ENCODE results near the gene CCDC91. TPM values are rescaled to one million over a fixed set of nuclear protein-coding genes. Genes with fewer than 3 reads are reported as not detected.
A peak's percentile ranks its signal among the peaks of the same experiment; 100 is the strongest.

CCDC91 gene
- polyA plus RNA-seq, 3 donors from 2014 or later: 46.8 to 60.1 (median 54.3) TPM

GRCh38 chr12:28539691-28540323 lies 349.6 kb downstream of the CCDC91 start:
- H3K36me3 Mint-ChIP-seq: no peaks in the 10 kb centered on the region
- no peaks in the 10 kb centered on the region for H3K9me3 Mint-ChIP-seq
- peaks cover 0 to 4% (median 0%) of the 10 kb centered on the region in 3 donors for H3K27me3 Mint-ChIP-seq (ENCODE audit: low read depth in 3 of 3)
- DNase-seq: no peak
- H3K27ac Mint-ChIP-seq: no peak overlapping the region
- no peak overlapping the region for H3K4me3 Mint-ChIP-seq
- H3K4me1 Mint-ChIP-seq: peaks cover 20 to 28% of the 10 kb centered on the region in 2 donors

GRCh38 chr12:28540324-28540714 lies 350.1 kb downstream of the CCDC91 start:
- Mint-ChIP-seq H3K4me3 (no peak overlapping the region), H3K36me3 (no peaks in the 10 kb centered on the region), H3K9me3 (no peaks in the 10 kb centered on the region), H3K4me1 (peaks cover 20 to 28% of the 10 kb centered on the region in 2 donors), H3K27me3 (ENCODE audit: low read depth in 3 of 3) (peaks cover 0 to 4% (median 0%) of the 10 kb centered on the region in 3 donors), H3K27ac (no peak overlapping the region)
- no peak for DNase-seq

- H3K27ac Mint-ChIP-seq: peak overlapping the region; percentile 89 to 95 (median 94)
- H3K36me3 Mint-ChIP-seq: no peaks in the 10 kb centered on the region
- H3K27me3 Mint-ChIP-seq (ENCODE audit: low read depth in 3 of 3): peaks cover 0 to 4% (median 0%) of the 10 kb centered on the region in 3 donors
- peaks cover 20 to 28% of the 10 kb centered on the region in 2 donors for H3K4me1 Mint-ChIP-seq
- DNase-seq: peak; percentile 33 to 53 (median 48)
- no peaks in the 10 kb centered on the region for H3K9me3 Mint-ChIP-seq
- peak overlapping the region; percentile 79 to 86 (median 83) for H3K4me3 Mint-ChIP-seq
Observed at GRCh38 chr12:28543021-28543890, 353.0 kb downstream of the CCDC91 start.

GRCh38 chr12:28550757-28551704 lies 360.8 kb downstream of the CCDC91 start:
- Mint-ChIP-seq H3K9me3 (no peaks in the 10 kb centered on the region), H3K27ac (no peak overlapping the region), H3K36me3 (peaks cover 0 to 8% (median 0%) of the 10 kb centered on the region in 3 donors), H3K4me3 (no peak overlapping the region), H3K4me1 (no peaks in the 10 kb centered on the region), H3K27me3 (ENCODE audit: low read depth in 3 of 3) (peaks cover 0 to 2% (median 0%) of the 10 kb centered on the region in 3 donors)
- no peak for DNase-seq

- H3K9me3 Mint-ChIP-seq: no peaks in the 10 kb centered on the region
- no peaks in the 10 kb centered on the region for H3K4me1 Mint-ChIP-seq
- DNase-seq: no peak
- H3K36me3 Mint-ChIP-seq: peaks cover 0 to 8% (median 0%) of the 10 kb centered on the region in 3 donors
- H3K27me3 Mint-ChIP-seq (ENCODE audit: low read depth in 3 of 3): peaks cover 0 to 2% (median 0%) of the 10 kb centered on the region in 3 donors
- H3K27ac Mint-ChIP-seq: no peak overlapping the region
- no peak overlapping the region for H3K4me3 Mint-ChIP-seq
Observed at GRCh38 chr12:28552251-28552970, 362.2 kb downstream of the CCDC91 start.

GRCh38 chr12:28555748-28556147 lies 365.5 kb downstream of the CCDC91 start:
- peaks cover 11 to 20% (median 18%) of the 10 kb centered on the region in 3 donors for H3K36me3 Mint-ChIP-seq
- no peak overlapping the region for H3K27ac Mint-ChIP-seq
- H3K4me1 Mint-ChIP-seq: no peaks in the 10 kb centered on the region
- H3K4me3 Mint-ChIP-seq: no peak overlapping the region
- H3K27me3 Mint-ChIP-seq (ENCODE audit: low read depth in 3 of 3): peaks cover 0 to 2% (median 0%) of the 10 kb centered on the region in 3 donors
- DNase-seq: no peak
- H3K9me3 Mint-ChIP-seq: no peaks in the 10 kb centered on the region

- H3K4me1 Mint-ChIP-seq: no peaks in the 10 kb centered on the region
Observed at GRCh38 chr12:28558250-28558649, 368.0 kb downstream of the CCDC91 start.

GRCh38 chr12:28563286-28563685 lies 373.0 kb downstream of the CCDC91 start:
- DNase-seq: no peak

More at GRCh38 chr12:28558250-28558649, 368.0 kb downstream of the CCDC91 start:
- H3K27me3 Mint-ChIP-seq (ENCODE audit: low read depth in 3 of 3): peaks cover 0 to 2% (median 0%) of the 10 kb centered on the region in 3 donors
- H3K27ac Mint-ChIP-seq: no peak overlapping the region
- DNase-seq: no peak
- H3K36me3 Mint-ChIP-seq: peaks cover 11 to 18% (median 17%) of the 10 kb centered on the region in 3 donors
- H3K4me3 Mint-ChIP-seq: no peak overlapping the region
- H3K9me3 Mint-ChIP-seq: no peaks in the 10 kb centered on the region

GRCh38 chr12:28563936-28564335 lies 373.7 kb downstream of the CCDC91 start:
- Mint-ChIP-seq H3K9me3 (no peaks in the 10 kb centered on the region), H3K4me3 (no peak overlapping the region), H3K36me3 (peaks cover 16 to 30% (median 30%) of the 10 kb centered on the region in 3 donors), H3K27me3 (ENCODE audit: low read depth in 3 of 3) (no peaks in the 10 kb centered on the region), H3K4me1 (no peaks in the 10 kb centered on the region), H3K27ac (no peak overlapping the region)
- DNase-seq: no peak

More at GRCh38 chr12:28563286-28563685, 373.0 kb downstream of the CCDC91 start:
- Mint-ChIP-seq H3K27me3 (ENCODE audit: low read depth in 3 of 3) (no peaks in the 10 kb centered on the region), H3K36me3 (peaks cover 16 to 34% (median 31%) of the 10 kb centered on the region in 3 donors), H3K4me1 (no peaks in the 10 kb centered on the region), H3K4me3 (no peak overlapping the region), H3K9me3 (no peaks in the 10 kb centered on the region), H3K27ac (no peak overlapping the region)

- Mint-ChIP-seq H3K27me3 (ENCODE audit: low read depth in 3 of 3) (no peaks in the 10 kb centered on the region), H3K4me1 (no peaks in the 10 kb centered on the region), H3K36me3 (peaks cover 9 to 20% (median 19%) of the 10 kb centered on the region in 3 donors), H3K27ac (no peak overlapping the region), H3K4me3 (no peak overlapping the region), H3K9me3 (no peaks in the 10 kb centered on the region)
- DNase-seq: no peak
Observed at GRCh38 chr12:28568118-28568517, 377.9 kb downstream of the CCDC91 start.

- no peak for DNase-seq
- no peak overlapping the region for H3K4me3 Mint-ChIP-seq
- H3K36me3 Mint-ChIP-seq: peaks cover 9 to 22% (median 21%) of the 10 kb centered on the region in 3 donors
- no peaks in the 10 kb centered on the region for H3K4me1 Mint-ChIP-seq
- H3K27ac Mint-ChIP-seq: no peak overlapping the region
- no peaks in the 10 kb centered on the region for H3K27me3 Mint-ChIP-seq (ENCODE audit: low read depth in 3 of 3)
- H3K9me3 Mint-ChIP-seq: no peaks in the 10 kb centered on the region
Observed at GRCh38 chr12:28568704-28569103, 378.4 kb downstream of the CCDC91 start.

- Mint-ChIP-seq H3K36me3 (peaks cover 9 to 31% (median 22%) of the 10 kb centered on the region in 3 donors), H3K27ac (no peak overlapping the region), H3K4me3 (no peak overlapping the region), H3K27me3 (ENCODE audit: low read depth in 3 of 3) (no peaks in the 10 kb centered on the region), H3K4me1 (no peaks in the 10 kb centered on the region), H3K9me3 (no peaks in the 10 kb centered on the region)
- DNase-seq: no peak
Observed at GRCh38 chr12:28569698-28570411, 379.6 kb downstream of the CCDC91 start.
